ENCODE measurements around the gene CYP19A1. TPM values are rescaled to one million over a fixed set of nuclear protein-coding genes. Genes with fewer than 3 reads are reported as not detected.

Gene CYP19A1
- total and polyA plus RNA-seq, 2 of the 8 experiments (the other 6 are each of a cell fraction or from before 2014, with no cell fraction given): not detected

GRCh38 chr15:51386029-51386428, 47.6 kb upstream of the CYP19A1 start (continued):
- TF ChIP-seq, protein P1, sequence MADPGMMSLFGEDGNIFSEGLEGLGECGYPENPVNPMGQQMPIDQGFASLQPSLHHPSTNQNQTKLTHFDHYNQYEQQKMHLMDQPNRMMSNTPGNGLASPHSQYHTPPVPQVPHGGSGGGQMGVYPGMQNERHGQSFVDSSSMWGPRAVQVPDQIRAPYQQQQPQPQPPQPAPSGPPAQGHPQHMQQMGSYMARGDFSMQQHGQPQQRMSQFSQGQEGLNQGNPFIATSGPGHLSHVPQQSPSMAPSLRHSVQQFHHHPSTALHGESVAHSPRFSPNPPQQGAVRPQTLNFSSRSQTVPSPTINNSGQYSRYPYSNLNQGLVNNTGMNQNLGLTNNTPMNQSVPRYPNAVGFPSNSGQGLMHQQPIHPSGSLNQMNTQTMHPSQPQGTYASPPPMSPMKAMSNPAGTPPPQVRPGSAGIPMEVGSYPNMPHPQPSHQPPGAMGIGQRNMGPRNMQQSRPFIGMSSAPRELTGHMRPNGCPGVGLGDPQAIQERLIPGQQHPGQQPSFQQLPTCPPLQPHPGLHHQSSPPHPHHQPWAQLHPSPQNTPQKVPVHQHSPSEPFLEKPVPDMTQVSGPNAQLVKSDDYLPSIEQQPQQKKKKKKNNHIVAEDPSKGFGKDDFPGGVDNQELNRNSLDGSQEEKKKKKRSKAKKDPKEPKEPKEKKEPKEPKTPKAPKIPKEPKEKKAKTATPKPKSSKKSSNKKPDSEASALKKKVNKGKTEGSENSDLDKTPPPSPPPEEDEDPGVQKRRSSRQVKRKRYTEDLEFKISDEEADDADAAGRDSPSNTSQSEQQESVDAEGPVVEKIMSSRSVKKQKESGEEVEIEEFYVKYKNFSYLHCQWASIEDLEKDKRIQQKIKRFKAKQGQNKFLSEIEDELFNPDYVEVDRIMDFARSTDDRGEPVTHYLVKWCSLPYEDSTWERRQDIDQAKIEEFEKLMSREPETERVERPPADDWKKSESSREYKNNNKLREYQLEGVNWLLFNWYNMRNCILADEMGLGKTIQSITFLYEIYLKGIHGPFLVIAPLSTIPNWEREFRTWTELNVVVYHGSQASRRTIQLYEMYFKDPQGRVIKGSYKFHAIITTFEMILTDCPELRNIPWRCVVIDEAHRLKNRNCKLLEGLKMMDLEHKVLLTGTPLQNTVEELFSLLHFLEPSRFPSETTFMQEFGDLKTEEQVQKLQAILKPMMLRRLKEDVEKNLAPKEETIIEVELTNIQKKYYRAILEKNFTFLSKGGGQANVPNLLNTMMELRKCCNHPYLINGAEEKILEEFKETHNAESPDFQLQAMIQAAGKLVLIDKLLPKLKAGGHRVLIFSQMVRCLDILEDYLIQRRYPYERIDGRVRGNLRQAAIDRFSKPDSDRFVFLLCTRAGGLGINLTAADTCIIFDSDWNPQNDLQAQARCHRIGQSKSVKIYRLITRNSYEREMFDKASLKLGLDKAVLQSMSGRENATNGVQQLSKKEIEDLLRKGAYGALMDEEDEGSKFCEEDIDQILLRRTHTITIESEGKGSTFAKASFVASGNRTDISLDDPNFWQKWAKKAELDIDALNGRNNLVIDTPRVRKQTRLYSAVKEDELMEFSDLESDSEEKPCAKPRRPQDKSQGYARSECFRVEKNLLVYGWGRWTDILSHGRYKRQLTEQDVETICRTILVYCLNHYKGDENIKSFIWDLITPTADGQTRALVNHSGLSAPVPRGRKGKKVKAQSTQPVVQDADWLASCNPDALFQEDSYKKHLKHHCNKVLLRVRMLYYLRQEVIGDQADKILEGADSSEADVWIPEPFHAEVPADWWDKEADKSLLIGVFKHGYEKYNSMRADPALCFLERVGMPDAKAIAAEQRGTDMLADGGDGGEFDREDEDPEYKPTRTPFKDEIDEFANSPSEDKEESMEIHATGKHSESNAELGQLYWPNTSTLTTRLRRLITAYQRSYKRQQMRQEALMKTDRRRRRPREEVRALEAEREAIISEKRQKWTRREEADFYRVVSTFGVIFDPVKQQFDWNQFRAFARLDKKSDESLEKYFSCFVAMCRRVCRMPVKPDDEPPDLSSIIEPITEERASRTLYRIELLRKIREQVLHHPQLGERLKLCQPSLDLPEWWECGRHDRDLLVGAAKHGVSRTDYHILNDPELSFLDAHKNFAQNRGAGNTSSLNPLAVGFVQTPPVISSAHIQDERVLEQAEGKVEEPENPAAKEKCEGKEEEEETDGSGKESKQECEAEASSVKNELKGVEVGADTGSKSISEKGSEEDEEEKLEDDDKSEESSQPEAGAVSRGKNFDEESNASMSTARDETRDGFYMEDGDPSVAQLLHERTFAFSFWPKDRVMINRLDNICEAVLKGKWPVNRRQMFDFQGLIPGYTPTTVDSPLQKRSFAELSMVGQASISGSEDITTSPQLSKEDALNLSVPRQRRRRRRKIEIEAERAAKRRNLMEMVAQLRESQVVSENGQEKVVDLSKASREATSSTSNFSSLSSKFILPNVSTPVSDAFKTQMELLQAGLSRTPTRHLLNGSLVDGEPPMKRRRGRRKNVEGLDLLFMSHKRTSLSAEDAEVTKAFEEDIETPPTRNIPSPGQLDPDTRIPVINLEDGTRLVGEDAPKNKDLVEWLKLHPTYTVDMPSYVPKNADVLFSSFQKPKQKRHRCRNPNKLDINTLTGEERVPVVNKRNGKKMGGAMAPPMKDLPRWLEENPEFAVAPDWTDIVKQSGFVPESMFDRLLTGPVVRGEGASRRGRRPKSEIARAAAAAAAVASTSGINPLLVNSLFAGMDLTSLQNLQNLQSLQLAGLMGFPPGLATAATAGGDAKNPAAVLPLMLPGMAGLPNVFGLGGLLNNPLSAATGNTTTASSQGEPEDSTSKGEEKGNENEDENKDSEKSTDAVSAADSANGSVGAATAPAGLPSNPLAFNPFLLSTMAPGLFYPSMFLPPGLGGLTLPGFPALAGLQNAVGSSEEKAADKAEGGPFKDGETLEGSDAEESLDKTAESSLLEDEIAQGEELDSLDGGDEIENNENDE (IDR thresholded peaks at IDR 0.05; ENCODE audit: insufficient replicate concordance, low read length): no peak
- TF ChIP-seq TBP (IDR thresholded peaks at IDR 0.05; ENCODE audit: low read depth, low read length): no peak
